ENCODE measurements around the gene DIP2C.
"Not testable (repeated sequence)": the region's sequence is repeated elsewhere in the genome, so short reads cannot be mapped to it uniquely, and the experiment has no call there.

Gene DIP2C

DNA sequence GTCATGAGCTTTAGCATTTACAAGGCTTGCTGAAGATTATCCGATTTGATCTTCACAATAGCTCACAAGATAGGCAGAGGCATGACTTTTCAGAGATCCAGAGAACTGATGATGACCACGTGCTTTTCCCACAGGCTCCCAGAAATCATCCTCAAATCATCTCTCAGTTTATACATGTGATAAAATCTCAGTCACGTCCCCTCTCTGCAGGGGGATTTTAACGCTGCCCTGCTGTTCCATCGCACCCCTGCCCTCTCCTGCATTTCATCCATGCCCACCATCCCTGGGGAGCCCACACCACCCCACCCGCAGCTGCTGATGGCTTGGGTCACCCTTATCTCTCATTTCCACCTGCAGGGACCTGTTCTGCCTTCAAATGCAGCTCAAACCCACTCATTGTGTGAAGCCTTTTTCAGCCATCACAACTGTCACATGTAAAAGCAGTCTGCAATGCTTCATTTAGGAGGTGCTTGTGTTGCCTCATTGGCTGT, 141.8 kb downstream of the DIP2C start:
- no peak for DNase-seq

DNA sequence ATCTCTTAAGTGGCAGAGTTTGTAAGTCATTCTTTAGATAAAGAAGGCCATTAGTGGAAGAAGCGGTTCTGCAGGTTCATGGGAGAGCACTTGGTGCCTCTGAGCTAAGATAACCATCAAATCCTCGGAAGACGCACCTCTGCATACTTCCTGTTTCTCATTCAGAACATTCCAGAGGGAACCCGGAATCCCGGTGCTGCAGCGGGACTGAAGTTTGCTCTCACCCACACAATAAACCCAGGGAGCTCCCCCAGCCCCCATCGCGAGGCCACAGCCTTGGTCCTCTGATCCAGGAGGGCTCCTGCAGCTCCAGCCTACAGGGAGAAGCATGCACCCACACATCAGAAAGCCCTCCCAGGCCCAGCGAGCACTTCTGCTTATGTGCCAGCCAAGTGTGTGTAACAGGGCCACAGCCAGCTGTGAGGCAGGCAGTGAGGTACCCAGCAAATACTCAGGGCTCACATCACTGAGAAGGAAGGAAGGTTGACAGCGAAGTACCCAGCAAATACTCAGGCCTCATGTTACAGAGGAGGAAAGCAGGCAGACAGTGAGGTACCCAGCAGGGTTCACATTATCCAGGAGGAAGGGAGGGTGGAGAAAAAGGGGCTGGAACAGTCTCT, 142.4 kb downstream of the DIP2C start:
- DNase-seq, result no peak

DNA sequence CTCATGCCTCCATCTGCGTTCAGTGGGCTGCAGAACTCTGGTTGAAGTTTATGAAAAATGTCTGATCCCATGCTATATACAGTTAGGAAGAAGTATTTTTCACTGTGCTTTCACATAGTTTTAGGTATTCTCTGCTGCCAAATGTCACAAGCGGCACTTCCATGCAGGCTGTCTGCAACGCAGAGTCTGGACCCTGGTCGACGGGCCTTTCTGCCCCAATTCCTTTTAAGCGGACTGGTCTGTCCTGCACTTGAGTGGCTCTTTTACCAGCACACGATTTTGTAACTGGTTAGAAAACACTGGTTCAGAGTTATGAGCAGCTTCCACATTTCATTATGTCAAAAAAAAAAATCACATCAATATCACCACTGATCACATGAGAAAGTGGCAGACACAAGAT, 143.0 kb downstream of the DIP2C start:
- DNase-seq, result no peak

DNA sequence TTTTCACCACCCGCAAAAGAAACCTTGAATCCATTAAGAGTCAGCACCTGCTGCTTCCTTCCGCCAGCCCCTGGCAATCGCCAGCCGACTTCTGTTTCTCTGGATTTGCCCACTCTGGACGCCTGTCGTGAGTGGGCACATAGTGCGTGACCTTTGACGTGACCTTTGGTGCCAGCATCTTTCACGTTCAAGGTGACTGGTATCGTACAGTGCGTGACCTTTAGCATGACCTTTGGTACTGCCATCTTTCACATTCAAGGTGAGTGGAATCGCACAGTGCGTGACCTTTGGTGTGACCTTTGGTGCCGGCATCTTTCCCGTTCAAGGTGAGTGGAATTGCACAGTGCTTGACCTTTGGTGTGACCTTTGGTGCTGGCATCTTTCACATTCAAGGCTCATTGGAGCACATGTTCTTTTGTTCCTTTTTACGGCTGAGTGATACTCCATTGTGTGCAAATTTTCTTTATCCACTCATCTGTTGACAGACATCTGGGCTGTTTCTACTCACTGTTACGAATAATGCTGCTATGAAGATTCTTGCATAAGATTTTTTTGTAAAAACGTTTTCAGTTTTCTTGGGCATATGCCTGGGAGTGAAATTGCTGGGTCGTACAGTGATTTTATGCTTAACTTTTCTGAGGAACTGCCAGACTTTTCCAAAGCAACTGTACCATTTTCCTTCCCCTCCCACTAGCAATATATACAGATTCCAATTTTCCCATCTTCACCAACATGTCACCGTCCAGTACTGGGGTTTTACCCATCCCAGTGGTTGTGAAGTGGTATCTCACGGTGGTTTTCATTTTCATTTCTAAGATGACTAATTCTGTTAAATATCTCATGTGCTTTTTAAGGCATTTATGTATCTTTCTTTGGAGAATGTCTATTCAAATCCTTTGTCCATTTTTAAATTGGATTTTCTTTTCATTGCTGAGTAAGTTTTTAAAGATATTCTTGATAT, 145.3 kb downstream of the DIP2C start:
- DNase-seq, result no peak

DNA sequence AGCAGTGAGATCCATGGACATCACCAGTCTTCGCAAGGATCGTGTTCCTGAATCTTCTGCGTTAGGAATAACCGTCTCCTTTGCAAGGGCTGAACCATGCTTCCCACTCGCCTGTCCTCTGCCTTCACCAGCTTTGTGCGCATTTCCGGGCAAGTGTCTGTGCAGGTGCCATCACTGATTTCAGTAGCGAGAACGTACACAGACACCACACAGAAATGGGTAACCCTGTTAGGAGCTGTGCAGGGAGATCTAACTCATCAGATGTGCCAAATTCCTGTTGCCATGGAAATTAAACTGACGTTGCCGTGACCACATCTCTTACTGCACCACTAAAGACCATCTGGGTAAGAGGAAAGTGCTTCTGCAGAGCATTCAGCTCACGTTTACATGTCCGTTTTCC, 146.3 kb downstream of the DIP2C start:
- no peak for DNase-seq

DNA sequence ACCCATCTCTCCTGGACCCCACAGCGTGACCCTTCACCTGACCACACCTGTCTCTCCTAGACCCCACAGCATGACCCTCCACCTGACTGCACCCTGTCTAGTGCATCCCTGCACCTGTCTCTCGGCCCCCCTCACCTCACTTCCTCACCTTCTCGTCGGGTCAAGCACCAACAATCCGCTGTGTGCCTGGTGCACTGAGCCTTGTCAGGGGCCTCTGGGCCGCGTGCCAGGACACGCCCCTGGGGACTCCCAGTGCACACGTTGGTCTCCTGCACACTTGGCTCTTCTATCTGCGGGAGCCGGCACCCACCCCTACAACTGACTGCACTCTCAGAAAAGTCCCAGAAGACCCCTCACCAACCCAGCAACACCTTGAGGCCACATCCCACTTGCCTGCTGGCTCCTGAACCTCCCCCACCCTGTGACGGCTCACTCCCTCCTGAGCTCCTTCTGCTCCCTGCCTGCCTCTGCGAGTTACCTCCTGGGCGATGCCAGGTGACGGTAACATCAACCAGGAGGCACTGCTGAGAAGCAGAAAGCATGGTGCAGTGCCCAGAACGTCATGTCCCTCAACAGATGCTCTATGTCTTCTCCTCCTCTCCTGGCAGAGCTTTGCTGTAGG, 147.6 kb downstream of the DIP2C start:
- no peak for DNase-seq

DNA sequence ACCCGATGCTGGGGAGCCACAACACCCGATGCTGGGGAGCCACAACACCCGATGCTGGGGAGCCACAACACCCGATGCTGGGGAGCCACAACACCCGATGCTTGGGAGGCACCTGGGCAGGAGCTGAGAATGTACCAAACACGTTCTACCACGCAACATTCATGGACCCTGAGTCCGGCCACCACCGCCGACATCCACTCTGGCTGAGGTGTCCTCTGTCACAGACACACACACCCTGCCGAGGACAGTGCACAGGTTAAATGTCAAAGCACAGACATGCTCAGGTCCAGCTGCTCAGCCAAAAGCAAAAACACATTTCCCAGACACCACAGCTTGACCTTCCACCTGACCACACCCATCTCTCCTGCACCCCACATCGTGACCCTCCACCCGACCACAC, 148.4 kb downstream of the DIP2C start:
- no peak for DNase-seq

DNA sequence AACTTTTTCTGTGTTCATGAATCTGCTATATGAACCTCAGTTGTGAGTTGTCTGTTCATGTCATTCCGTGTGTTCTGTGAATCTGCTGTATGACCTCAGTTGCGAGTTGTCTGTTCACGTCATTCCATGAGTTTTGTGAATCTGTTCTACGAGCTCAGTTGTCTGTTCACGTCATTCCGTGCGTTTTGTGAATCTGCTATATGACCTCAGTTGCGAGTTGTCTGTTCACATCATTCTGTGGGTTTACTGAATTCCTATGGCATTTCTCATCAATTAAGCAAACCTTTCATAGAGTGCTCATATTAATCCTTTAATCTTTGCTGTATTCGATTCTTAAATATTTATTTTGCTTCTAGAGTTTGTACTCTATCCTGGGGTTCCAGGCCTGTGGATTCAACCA, 150.6 kb downstream of the DIP2C start:
- DNase-seq, result no peak

DNA sequence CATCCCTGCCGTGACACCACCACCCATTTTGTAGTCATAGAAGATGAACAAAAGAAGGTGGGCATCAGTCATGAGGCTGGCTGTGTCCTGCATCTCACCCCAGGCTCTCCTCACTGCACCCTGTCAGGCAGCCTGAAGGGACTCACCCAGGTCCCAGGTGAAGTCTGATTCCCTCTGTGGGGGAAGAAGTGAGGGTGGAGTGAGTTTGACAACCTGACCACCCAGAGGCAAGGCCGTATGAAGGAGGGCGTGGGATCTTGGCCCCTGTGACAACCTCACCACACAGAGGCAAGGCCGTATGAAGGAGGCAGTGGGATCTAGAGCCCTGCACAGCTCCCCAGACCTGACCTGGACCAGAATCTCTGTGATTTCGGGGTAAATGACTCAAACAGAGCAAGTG, 152.5 kb downstream of the DIP2C start:
- DNase-seq, result no peak

DNA sequence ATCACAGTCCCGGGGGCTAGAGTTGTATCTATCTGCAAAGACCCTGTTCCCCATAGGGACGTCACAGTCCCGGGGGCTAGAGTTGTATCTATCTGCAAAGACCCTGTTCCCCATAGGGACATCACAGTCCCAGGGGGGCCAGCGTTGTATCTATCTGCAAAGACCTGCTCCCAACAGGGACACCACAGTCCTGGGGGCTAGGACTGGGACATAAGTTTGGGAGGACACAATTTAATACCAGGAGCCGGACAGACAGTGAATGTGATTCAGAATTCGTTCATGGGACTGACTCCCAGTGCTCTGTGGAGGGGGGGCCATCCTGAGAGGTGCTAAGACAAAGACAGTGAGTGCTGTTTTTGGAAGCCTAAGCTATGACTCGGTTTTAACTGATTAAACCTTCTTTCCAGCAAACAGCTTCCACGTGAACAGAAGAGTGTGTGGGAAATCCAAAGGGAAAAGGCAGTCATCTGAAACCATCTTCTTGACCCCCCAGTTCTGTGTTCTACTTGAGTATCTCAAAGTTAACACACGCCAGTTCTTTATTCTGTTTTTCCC, 153.0 kb downstream of the DIP2C start:
- no peak for DNase-seq

DNA sequence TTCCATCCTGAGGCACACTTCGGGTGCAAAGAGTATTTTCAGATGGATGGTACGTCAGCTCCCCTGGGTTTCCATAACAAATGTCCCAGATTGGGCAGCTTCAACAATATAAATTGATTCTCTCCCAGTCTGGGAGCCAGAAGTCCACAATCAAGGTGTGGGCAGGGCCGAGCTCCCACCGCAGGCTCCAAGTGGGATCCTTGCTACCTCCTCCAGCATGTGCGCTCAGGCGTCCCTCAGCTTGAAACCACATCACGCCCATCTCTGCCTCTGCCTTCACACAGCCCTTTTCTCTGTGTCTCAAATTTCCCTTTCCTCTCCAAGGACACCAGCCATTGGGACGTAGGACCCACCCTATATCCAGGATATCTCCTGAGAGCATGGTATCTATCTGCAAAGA, 153.5 kb downstream of the DIP2C start:
- DNase-seq, result no peak

DNA sequence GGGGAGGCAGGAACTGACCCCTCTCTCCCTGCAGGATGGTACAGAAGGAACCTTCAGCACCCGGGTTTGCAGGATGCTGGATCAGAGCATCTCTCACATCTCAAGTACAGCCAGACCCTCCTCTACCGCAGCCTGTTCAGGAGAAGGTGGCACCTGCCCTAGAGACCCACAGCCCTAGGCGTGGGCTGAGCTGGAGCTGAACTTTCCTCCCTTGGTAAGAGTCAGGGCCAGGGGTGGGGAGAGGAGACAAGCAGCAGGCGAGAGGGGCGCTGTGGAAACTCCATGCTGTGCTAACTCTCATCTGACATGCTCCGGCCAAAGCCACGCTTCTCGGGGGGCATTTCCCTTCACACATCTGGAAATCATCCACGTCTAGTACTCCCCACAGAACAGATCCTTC, 154.4 kb downstream of the DIP2C start:
- no peak for DNase-seq

DNA sequence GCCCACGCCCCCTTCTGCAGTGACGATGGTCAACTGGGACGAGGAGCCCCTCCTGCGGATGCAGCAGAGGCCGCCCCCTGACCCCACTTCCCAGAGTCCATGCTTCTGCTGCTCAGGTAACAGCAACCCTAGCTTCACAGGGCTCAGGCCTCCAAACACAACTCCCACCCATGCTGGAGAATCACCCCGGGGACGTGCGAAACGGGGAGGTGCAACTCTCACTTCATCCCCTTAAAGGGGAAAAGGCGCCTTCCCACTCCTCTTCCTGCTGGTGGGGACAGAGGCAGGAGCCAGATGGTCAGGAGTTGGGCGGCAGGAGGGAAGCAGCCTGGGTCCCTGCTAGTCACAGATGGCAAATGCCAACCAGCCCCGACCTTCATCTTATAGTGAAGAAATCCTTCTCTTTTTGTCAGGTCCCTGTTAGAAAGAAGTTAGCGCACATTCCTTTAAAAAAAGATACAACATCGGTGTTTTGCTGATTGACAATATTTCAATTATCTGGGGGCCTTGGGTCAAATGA, 155.4 kb downstream of the DIP2C start:
- DNase-seq, result no peak

DNA sequence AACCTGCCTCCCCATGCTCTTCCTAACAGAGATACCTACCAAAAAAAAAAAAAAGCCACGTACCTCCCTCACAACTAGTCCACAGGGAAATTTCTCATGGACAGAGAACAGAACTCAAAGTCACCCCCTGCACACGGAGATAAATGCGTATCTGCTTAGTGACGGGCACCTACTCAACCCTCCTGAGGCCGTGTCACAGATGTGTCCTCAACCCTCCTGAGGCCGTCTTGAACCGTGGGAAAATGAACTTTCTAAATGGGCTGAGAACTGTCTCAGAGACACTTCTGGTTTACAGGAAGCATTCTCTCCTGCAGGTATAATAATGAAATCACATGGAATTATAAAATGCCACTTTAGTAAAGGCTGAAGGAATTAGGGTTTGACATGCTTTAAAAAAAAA, 155.9 kb downstream of the DIP2C start:
- DNase-seq, result no peak

DNA sequence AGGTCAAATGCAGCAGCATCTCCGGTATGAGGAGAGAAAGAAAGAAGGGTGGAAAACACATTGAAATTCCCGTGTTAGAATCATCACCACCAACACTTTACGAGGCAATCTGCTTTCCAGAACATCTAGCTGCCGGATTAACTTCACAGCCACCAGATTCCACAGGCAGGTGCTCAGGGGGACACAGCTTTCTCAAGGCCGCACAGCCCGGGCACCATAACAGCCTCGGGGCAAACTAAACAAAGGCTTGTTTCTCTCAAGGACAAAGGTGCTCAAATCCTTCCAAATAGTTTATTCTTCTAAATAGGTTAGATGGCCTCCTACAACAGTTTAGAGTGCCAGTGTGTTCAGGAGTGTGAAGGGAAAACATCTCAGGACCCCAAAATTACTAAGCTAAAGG, 156.3 kb downstream of the DIP2C start:
- DNase-seq, result no peak

DNA sequence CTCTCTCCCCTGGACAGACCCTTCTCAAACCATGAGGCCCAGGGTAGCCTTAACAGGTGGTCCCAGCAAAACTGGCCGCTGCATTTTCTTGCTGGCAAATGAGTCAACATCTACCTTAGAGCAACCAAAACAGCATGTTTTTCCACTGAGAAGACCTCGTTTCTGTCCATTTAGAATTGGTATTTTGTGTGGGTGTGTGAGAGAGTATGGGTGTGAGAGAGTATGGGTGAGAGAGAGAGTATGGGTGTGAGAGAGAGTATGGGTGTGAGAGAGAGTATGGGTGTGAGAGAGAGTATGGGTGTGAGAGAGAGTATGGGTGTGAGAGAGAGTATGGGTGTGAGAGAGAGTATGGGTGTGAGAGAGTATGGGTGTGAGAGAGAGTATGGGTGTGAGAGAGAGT, 157.1 kb downstream of the DIP2C start:
- not testable (repeated sequence) for DNase-seq

DNA sequence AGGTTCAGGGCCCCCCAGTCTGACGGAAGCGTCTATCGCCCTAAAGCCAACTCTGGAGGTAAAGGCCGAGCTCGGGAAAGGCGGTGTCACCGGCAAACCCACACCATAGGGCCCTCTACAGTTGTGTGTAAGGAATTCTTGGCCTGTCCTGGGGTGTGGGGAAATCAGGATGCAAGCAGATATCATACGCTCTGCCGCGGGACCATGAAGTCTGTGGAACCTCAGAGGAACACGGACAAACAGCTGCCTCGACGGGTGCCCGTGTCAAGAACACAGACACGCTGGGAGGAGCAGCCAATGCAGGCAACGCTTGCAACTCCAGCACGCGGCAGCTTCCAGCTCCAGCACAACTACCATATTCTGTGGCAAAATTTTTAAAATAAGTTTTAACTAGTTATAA, 157.9 kb downstream of the DIP2C start:
- no peak for DNase-seq

DNA sequence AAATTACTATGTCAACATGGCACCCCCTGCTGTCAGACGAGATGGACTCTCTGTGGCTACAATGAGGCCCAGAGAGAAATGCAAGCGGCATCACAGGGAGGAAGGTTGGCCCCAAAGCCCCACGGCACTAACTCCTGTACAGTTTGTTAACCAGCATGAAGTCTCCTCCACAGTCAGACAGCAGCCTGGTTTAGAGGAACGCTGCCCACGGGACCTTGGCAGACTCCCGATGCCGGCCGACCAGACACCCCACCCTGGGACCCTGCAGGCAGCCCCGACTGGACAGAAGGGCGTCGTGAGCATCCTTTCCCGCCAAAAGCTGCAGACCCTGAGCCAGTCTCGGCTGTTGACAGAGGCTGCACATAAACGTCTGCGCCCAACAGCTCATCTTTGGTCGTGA, 158.8 kb downstream of the DIP2C start:
- DNase-seq, result no peak

DNA sequence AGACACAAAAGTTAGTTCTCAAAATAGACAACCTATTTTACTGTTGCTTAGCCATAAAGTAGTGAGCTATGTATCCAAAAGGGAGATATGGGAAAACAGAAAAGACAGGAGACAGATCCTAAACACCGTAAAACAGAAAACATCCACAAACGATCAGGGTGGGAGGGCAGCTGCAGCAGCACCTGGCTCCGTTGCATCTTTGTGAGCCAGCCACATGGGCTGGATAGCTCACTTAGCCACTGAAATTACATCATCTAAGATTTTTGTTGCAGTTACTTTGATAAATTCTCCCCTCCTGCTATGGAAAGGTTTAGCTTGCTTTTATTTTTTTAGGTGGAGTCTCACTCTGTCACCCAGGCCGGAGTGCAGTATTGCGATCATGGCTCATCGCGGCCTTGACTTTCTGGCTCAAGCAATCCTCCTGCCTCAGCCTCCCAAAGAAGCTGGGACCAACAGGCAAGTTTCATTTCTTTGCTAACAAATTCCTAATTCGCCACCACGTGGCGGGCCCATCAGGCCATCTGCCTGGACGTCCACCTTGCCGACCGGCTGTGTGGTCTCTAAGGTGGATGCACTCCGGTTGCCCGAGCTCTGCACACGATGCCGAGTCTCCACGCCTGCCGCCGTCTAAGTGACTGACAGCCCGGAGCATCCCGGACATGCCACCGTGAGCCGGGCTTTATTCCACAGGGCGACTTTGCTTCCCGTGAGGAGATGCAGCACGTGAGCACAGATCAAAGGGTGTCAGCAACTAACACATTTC, 159.8 kb downstream of the DIP2C start:
- no peak for DNase-seq

DNA sequence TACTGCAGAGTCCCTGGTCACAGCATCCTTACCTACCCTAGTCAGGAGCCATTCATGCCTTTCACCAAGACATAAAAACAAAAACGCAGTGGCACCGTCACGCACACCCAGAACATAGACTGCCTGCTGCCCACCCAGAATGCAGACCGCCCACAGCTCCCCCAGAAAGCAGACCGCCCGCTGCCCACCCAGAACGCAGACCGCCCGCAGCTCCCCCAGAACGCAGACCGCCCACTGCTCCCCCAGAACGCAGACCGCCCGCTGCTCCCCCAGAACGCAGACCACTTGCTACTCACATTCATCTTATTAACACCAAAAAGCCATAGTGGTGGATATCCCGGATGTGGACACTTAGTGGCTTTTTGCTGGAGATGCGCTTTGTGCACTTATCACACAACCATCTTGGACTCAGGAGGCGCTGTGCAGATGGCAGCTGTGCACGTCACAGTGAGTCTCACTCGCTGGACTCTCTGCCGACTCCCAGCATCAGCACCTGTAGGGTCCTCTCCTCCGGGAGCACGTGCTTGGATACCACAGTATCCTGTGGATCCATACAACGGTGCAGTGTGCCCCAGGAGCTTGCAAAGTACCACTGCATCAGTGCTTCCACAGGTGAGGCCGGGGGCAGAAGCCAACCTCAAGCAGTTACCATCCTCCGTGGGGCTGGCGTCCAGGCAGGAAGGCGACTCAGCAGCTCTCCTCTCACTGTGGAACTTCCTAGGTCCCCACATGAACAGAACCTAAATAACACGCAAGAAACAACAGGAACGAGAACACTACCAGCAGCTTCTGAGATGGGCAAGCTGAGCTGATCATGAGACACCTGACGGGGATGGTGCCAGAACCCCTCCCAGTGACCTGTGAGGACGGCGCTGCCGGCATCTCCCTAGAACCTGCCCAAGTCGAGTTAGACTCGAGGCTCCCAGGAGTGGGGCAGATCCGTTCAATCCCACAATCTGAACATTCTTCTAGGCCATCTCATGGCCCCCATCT, 161.0 kb downstream of the DIP2C start:
- DNase-seq, result no peak

DNA sequence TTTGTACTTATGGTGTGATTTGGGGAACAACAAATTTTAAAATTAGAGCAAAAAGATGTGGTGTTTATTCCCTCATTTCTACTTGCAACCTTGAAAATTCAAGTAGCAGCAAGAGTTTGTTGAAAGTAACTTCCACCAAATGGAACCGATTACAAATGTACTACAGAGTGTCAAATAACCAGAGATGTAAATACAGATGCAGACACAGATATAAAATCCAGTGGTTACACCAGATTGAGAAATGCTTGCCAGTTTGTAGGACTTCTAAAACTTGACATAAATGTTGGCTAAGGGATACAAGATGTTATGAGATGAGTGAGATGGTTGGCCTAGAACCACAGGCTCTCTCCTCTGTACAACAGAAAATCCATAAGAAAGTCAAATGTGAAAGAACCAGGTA, 162.1 kb downstream of the DIP2C start:
- DNase-seq, result no peak

All from AML-193 (cell line).